Neural crest cell (in vitro differentiated cells): ENCODE results near the gene CDC42BPB. TPM values are rescaled to one million over a fixed set of nuclear protein-coding genes. Genes with fewer than 3 reads are reported as not detected.
A peak's percentile ranks its signal among the peaks of the same experiment; 100 is the strongest.
"Not testable (repeated sequence)": the region's sequence is repeated elsewhere in the genome, so short reads cannot be mapped to it uniquely, and the experiment has no call there.

ENCODE experiments used
- DNase-seq: peaks from one replicate; pipeline ENCODE4 v3.0.0; 2021; ENCODE audit warnings: low read depth, mixed read lengths, low spot score
- H3K27ac Mint-ChIP-seq: one replicate; pipeline ENCODE4 v1.8.0; 2021; ENCODE audit warnings: mild to moderate bottlenecking, mixed read lengths; ENCODE audit not compliant: unreplicated experiment
- H3K27me3 Mint-ChIP-seq: 2 replicates; pipeline ENCODE4 v1.8.0; 2021; ENCODE audit warnings: low read depth, mild to moderate bottlenecking, mixed read lengths
- H3K36me3 Mint-ChIP-seq: 2 replicates; pipeline ENCODE4 v1.8.0; 2021; ENCODE audit warnings: low read depth, mild to moderate bottlenecking, mixed read lengths
- H3K4me1 Mint-ChIP-seq: 2 replicates; pipeline ENCODE4 v1.8.0; 2021; ENCODE audit warnings: mixed read lengths
- H3K4me3 Mint-ChIP-seq: one replicate; pipeline ENCODE4 v1.8.0; 2021; ENCODE audit warnings: mild to moderate bottlenecking, mixed read lengths
- H3K9me3 Mint-ChIP-seq: 2 replicates; pipeline ENCODE4 v1.8.0; 2021; ENCODE audit warnings: mixed read lengths
- total RNA-seq: library from RNA; stranded (reverse); gene quantifications from 2 replicates; pipeline ENCODE4 v1.2.1, GENCODE V29; 2021
- TF ChIP-seq, protein P1 (sequence below): fragments of 200-600 bp; sonication (generic); conservative IDR thresholded peaks from 2 replicates; pipeline ENCODE4 v1.5.0; 2021; ENCODE audit warnings: antibody characterized with exemption, mild to moderate bottlenecking

Gene CDC42BPB
- total RNA-seq, 1 donor from 2014 or later = 94.8 TPM

GRCh38 chr14:103026988-103027387 is 30.4 kb downstream of the CDC42BPB start:
- Mint-ChIP-seq H3K36me3 (peaks cover 8% of the 10 kb centered on the region), H3K9me3 (no peaks in the 10 kb centered on the region), H3K4me1 (peaks cover 34% of the 10 kb centered on the region), H3K27me3 (no peaks in the 10 kb centered on the region), H3K27ac (no peak overlapping the region), H3K4me3 (no peak overlapping the region)
- no peak for DNase-seq
- TF ChIP-seq, protein P1, sequence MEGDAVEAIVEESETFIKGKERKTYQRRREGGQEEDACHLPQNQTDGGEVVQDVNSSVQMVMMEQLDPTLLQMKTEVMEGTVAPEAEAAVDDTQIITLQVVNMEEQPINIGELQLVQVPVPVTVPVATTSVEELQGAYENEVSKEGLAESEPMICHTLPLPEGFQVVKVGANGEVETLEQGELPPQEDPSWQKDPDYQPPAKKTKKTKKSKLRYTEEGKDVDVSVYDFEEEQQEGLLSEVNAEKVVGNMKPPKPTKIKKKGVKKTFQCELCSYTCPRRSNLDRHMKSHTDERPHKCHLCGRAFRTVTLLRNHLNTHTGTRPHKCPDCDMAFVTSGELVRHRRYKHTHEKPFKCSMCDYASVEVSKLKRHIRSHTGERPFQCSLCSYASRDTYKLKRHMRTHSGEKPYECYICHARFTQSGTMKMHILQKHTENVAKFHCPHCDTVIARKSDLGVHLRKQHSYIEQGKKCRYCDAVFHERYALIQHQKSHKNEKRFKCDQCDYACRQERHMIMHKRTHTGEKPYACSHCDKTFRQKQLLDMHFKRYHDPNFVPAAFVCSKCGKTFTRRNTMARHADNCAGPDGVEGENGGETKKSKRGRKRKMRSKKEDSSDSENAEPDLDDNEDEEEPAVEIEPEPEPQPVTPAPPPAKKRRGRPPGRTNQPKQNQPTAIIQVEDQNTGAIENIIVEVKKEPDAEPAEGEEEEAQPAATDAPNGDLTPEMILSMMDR = no peak

DNA sequence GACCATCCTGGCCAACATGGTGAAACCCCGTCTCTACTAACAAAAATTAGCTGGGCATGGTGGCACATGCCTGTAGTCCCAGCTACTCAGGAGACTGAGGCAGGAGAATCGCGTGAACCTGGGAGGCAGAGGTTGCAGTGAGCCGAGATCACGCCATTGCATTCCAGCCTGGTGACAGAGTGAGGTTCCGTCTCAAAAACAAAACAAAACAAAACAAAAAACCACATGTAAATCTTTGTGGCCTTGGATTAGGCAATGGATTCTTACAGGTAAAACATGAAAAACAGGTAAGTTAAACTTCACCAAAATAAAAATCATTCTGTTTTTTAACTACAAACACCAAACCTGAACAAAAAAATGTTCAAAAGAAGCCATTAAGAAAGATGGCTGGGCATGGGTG is 31.2 kb downstream of the CDC42BPB start:
- not testable (repeated sequence) for H3K36me3 Mint-ChIP-seq, H3K27ac Mint-ChIP-seq, H3K4me3 Mint-ChIP-seq, DNase-seq, H3K27me3 Mint-ChIP-seq, H3K9me3 Mint-ChIP-seq
- peaks cover 40% of the 10 kb centered on the region for H3K4me1 Mint-ChIP-seq

DNA sequence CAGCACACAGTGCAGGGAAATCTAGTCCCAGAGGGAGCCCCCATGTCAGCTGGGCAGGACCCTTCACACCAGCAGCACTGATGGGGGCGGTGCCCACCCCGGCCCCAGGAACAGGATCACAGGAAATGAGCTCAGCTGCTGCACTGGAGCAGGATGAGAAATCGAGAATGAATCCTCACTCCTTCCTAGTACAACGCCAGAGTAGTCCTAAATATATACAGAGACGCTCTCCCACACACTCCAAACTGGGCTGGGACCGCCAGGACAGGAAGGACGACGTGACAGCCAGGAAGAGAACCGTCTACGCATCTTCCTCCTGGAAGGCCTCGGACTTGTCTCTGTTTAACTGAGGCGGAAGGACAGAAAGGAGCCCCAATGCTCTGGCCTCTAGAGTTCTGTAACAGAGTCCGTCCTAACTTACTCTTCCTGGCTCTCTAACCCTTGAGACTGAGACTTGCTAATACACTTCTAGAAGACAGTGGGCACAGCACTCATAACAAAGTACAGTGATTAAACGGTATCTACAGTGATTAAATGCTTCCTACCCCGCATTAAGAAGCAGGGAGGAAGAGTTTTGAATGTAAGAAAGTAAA is 33.4 kb downstream of the CDC42BPB start:
- Mint-ChIP-seq H3K4me1 (peaks cover 54% of the 10 kb centered on the region), H3K36me3 (peaks cover 12% of the 10 kb centered on the region), H3K4me3 (peak overlapping the region; percentile 17), H3K27me3 (no peaks in the 10 kb centered on the region), H3K9me3 (no peaks in the 10 kb centered on the region), H3K27ac (peak overlapping the region; percentile 88)
- no peak for DNase-seq
- TF ChIP-seq, protein P1 = no peak

GRCh38 chr14:103022685-103023044 is 34.7 kb downstream of the CDC42BPB start:
- Mint-ChIP-seq H3K27me3 (no peaks in the 10 kb centered on the region), H3K27ac (no peak overlapping the region)
- TF ChIP-seq, protein P1 = no peak

GRCh38 chr14:103022002-103022684 is 35.2 kb downstream of the CDC42BPB start:
- no peak for DNase-seq
- peaks cover 12% of the 10 kb centered on the region for H3K36me3 Mint-ChIP-seq
- H3K4me1 Mint-ChIP-seq = peaks cover 64% of the 10 kb centered on the region
- no peak overlapping the region for H3K27ac Mint-ChIP-seq
- no peaks in the 10 kb centered on the region for H3K27me3 Mint-ChIP-seq
- TF ChIP-seq, protein P1 = no peak
- H3K9me3 Mint-ChIP-seq = no peaks in the 10 kb centered on the region
- peak overlapping the region; percentile 5 for H3K4me3 Mint-ChIP-seq

More at GRCh38 chr14:103022685-103023044, 34.7 kb downstream of the CDC42BPB start:
- Mint-ChIP-seq H3K9me3 (no peaks in the 10 kb centered on the region), H3K4me1 (peaks cover 63% of the 10 kb centered on the region), H3K4me3 (no peak overlapping the region), H3K36me3 (peaks cover 12% of the 10 kb centered on the region)
- DNase-seq = no peak

DNA sequence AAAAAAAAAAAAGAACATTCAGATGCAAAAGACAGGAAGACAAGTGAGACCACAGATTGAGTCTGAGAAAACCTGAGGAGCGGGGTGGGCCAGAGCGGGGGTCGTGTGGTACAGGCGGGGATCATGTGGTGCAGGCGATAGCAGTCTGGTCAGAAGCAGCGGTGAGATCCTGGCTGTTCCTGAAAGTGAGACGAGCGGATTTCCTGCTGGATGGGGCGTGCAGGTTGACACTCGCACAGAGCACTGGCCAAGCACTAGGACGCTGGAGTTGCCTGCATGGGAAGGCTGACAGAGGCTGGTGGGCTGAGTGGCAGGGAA is 35.7 kb downstream of the CDC42BPB start:
- H3K4me1 Mint-ChIP-seq = peaks cover 66% of the 10 kb centered on the region
- peaks cover 13% of the 10 kb centered on the region for H3K36me3 Mint-ChIP-seq

More for the DNA sequence above, 35.7 kb downstream of the CDC42BPB start:
- H3K27ac Mint-ChIP-seq = peak overlapping the region; percentile 21
- H3K4me3 Mint-ChIP-seq = peak overlapping the region; percentile 5
- no peaks in the 10 kb centered on the region for H3K9me3 Mint-ChIP-seq
- no peak for DNase-seq
- no peaks in the 10 kb centered on the region for H3K27me3 Mint-ChIP-seq
- TF ChIP-seq, protein P1 = no peak
